ENCODE results near the gene CYB561D2. TPM values are rescaled to one million over a fixed set of nuclear protein-coding genes. Genes with fewer than 3 reads are reported as not detected.

Gene CYB561D2
- total RNA-seq, 1 experiment from 2014 or later = 9.5 TPM

GRCh38 chr3:50303013-50303815 is 47.4 kb upstream of the CYB561D2 start, which contains the start of gene HYAL1:
Gene HYAL1 (minus strand): TSS chr3:50303574. CDS start chr3:50302956, 618 bp downstream.
- no peak within 1 kb of the TSS for H2AFZ ChIP-seq (ENCODE audit: low read depth, low read length, poor library complexity, severe bottlenecking)
- ATAC-seq (peak; percentile 41), DNase-seq (ENCODE audit: low read depth, low spot score) (peak; percentile 61)
- POLR2A ChIA-PET = interaction anchor here (0.9 to 1.4 kb wide), 3 partner anchors 11 to 14 kb away, joined by 4 to 5 read pairs (median 4); partner anchors contain the start of gene IFRD2
- H3K4me3 ChIP-seq (replicated peaks in 1 of 2; ENCODE audit: low read depth in 1 of 2, low read length in 2 of 2) = peak within 1 kb of the TSS; percentile 27 to 37
- no peaks in the 10 kb centered on the region for H3K9me2 ChIP-seq (ENCODE audit: insufficient read depth)
- intact Hi-C loops (cut with micrococcal nuclease) = loop anchor here (1.0 kb wide), 1 partner anchor 21 kb away; no protein-coding TSS in a partner anchor
- CTCF ChIA-PET = interaction anchor here (0.6 to 2.7 kb wide), 4 partner anchors 14 to 39 kb away, joined by 3 to 14 read pairs (median 6); no protein-coding TSS in a partner anchor
- H3K9me3 ChIP-seq (ENCODE audit: control insufficient read depth in 1 of 2, insufficient read depth in 1 of 2, low read depth in 1 of 2, low read length in 2 of 2) = no peaks in the 10 kb centered on the region
- H3K27me3 ChIP-seq (ENCODE audit: insufficient read depth, low read length) = no peaks in the 10 kb centered on the region
- H3K4me1 ChIP-seq (ENCODE audit: control insufficient read depth in 1 of 2, insufficient read depth in 2 of 2, low read length in 2 of 2) = peaks cover 21 to 47% of the 10 kb centered on the region in 2 experiments
- H4K20me1 ChIP-seq (ENCODE audit: insufficient read depth) = no peaks in the 10 kb centered on the region
- BruUV-seq (replicated peaks) = TSS peak; percentile 65
- peaks cover 3% of the 10 kb centered on the region; the same call in 1 of the 2 replicates for H3K79me2 ChIP-seq (ENCODE audit: insufficient read depth, low read length)
- H3K9ac ChIP-seq (ENCODE audit: low read length) = peak within 1 kb of the TSS; percentile 49
- TF ChIP-seq CTCF (IDR thresholded peaks at IDR 0.05 in 2 of 3, conservative IDR thresholded peaks at IDR 0.05 in 1 of 3; ENCODE audit: borderline replicate concordance in 1 of 3, insufficient read depth in 1 of 3, low read depth in 2 of 3, low read length in 2 of 3) = peak in 2 of 3 experiments; percentile 35 to 46; a peak in 4 of 6 replicates
- TF ChIP-seq POLR2AphosphoS5 (IDR thresholded peaks at IDR 0.05; ENCODE audit: low read depth, low read length) = peak; percentile 83
- TF ChIP-seq YY1 (IDR thresholded peaks at IDR 0.05; ENCODE audit: extremely low read depth, insufficient replicate concordance, low read depth, low read length) = no peak
- TF ChIP-seq ZFX (IDR thresholded peaks at IDR 0.05) = no peak
- no peak for TF ChIP-seq SP1 (IDR thresholded peaks at IDR 0.05; ENCODE audit: low read depth)
- TF ChIP-seq FOSL1 (IDR thresholded peaks at IDR 0.05; ENCODE audit: low read depth) = no peak
- no peak for TF ChIP-seq SRF (IDR thresholded peaks at IDR 0.05; ENCODE audit: low read depth)
- TF ChIP-seq TCF7L2 (IDR thresholded peaks at IDR 0.05; ENCODE audit: borderline replicate concordance, extremely low read depth, insufficient read depth, insufficient read length) = no peak
- no peak for TF ChIP-seq EZH2phosphoT487 (IDR thresholded peaks at IDR 0.05; ENCODE audit: borderline replicate concordance)
- peak; percentile 30 for TF ChIP-seq POLR2A (IDR thresholded peaks at IDR 0.05; ENCODE audit: borderline replicate concordance, extremely low read depth, insufficient read depth, insufficient read length)
- H3K36me3 ChIP-seq (ENCODE audit: control insufficient read depth in 1 of 2, insufficient read depth in 2 of 2, low read length in 2 of 2) = no peaks in the 10 kb centered on the region
- RAD21 ChIA-PET (ENCODE audit: low non-redundant PET in 1 of 2, low total read pairs in 2 of 2, uncharacterized antibody in 2 of 2, unreplicated experiment in 2 of 2) = interaction anchor here in 1 of 2 experiments (0.6 kb wide), 1 partner anchor 21 kb away, joined by 3 read pairs; no protein-coding TSS in a partner anchor
- H3K27ac ChIP-seq (ENCODE audit: low read depth, low read length) = peak within 1 kb of the TSS; percentile 70
- H3K4me2 ChIP-seq (ENCODE audit: low read length) = peak within 1 kb of the TSS; percentile 72

Data from HCT116 (cell line).